ENCODE data around the gene C13orf46. TPM values are rescaled to one million over a fixed set of nuclear protein-coding genes. Genes with fewer than 3 reads are reported as not detected.

Gene C13orf46
- total RNA-seq, 1 donor from 2014 or later, result 4.1 TPM

DNA sequence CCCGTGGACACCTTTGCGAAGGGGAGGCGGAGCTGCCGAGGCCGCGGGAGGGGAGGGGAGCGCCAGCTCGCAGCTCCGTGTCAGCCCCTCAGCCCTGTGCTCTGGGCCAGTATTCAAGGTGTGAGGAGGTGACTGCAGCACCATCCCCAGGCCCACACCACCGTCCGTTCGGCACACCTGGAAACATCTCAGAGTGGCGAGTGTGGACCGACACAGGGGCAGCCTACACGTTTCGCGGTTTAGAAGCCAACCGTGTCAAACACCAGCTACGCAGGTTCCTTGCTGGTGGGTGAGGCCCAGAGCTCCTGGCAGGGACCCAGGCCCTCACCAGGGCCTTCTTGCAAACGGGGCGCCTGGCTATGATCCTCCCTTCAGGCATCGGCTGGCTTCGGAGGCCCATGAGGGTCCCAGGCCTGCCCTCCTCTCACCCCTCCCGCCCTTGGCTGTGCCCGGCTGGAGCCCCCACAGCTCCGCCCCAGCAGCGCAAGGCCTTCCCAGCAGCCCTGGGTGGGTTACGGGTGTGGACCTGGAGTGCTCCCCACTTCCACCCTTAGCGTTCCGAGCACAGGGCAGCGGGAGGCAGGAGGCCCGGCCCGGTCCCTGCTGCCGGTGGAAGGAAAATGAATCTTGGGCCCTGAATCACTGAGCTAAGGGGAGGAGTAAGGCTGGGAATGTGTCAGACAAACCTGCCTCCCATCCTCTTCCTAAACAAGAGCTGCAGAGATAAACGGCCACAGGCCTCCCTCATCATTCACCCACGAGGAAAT is 1.2 kb downstream of the C13orf46 start:
- no peak for DNase-seq (ENCODE audit: extremely low read depth, low read depth, low spot score)

DNA sequence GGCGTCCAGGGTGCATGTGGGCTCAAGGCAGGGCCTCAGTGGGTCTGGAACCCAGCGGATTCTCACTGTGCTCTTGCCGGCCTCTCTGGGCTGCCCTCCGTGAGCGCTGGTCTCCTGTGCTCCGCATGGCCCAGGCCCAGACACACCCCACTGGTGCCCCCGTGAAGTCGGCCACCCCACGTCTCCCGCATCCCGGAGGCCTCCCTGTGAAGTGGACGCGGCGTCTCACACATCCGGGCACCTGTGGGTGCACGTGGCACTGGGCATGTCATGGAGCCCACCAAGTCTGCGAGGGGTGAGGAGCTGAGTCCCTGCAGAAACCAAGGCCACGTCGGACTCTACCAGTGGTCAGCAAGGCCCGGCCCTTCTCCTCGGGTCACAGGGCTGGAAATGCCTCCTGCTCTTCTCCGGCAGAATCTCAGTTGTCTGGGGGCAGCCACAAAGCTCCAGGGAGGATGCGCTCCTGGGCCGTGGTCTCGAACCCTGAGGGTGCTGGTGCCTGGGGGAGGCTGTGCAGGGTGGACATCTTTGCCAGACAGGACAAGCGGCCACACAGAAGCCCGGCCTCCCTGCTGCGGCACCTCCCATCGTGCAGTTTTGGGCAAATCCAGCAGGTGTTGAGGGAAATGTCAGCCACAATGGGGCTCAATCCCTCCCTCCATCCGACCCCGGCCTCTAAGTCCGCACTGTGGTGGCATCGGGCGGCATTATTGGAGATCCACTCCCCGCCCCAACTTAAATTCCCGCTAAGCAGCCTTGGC is 2.2 kb downstream of the C13orf46 start:
- DNase-seq (ENCODE audit: extremely low read depth, low read depth, low spot score), result no peak

DNA sequence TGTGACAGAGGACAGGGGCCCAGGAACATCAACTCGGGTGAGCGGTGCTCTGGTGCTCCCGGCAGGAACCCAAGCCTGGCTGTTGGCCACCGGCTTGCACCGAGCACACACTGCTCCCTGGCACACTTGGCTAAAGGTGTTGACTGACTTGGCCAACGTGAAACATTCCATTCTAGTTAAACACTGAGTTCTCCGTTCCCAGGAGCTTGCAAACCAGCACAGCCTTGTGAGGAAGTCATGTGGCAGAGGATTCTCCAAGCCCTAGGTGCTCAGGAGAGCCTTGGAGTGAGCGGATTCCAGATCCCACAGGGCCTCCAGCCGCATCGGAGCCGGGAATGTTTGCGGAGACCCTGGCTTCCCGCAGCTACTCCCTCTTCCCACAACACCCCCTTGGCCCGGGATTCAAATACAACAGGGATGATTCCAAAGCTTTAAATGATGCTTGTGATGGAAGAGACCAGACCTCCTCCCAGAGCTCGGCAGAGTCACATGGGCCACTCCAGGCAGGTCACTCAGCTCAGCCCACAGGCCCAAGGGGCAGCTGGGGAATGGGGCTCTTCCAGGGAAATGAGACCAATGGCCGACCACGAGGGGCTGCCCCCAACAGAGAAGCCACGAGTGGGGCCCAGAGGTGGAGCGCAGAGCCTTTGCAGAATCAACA is 2.9 kb downstream of the C13orf46 start:
- DNase-seq (ENCODE audit: extremely low read depth, low read depth, low spot score), result no peak

DNA sequence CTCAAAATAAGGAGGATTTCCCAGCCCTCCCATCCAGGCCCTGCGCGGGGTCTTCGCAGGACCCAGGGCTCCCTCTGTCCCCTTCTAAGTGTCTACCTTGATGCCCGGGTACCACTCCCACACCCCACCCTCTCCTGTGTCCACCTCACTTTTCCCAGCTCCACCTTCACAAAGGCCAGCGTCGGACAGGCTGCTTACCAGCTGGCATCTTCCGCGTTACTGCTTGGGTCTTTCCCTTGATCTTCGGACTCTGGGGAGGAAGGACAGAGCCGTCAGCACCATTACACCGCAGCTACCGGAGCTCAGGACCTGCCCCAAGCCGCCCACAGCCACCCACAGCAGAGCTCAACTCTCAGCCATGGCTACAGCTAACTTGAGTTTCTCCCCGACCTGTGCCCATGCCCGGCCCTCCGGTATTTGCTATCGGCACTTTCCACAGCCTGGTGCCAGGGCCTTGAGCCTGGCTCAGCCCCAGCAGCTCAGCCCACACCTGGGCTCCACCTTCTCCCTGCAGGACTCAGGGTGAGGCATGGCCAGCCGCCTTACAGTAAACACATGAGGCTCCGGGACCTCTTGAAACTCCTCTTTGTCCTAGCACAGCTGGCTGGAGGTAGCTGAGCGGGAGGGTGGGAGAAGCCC is 3.8 kb downstream of the C13orf46 start:
- DNase-seq (ENCODE audit: extremely low read depth, low read depth, low spot score), result no peak

DNA sequence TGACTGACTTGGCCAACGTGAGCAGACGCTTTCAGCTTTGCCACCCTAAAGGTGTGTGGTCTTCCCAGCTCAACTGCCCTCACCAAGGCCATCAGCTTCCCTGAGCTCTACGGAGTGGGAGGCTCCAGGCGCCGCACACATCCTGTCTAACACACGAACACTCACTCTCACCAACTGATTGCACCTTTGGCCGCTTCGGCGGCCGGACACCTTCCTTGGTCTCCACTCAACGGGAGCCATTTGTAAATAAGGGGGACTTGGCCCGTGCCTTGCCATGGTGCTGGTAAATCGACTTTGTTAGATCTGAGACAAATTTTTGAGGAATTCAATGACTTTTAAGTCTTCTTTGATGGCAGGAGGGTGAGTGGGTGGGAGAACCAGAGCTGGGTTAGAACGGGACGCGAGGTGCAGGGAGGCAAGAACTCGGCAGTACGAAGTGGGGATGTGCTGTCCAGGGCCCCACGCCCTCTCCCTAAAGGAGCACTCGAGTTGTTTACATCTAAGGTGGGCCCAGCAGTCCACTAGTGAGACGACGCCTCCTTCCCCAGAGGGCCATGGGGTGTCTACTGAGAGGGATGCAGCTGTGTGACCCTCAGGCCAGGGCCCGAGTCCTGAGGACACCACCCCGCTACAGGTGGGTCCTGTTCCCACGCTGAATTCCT is 4.4 kb downstream of the C13orf46 start:
- DNase-seq (ENCODE audit: extremely low read depth, low read depth, low spot score), result no peak

DNA sequence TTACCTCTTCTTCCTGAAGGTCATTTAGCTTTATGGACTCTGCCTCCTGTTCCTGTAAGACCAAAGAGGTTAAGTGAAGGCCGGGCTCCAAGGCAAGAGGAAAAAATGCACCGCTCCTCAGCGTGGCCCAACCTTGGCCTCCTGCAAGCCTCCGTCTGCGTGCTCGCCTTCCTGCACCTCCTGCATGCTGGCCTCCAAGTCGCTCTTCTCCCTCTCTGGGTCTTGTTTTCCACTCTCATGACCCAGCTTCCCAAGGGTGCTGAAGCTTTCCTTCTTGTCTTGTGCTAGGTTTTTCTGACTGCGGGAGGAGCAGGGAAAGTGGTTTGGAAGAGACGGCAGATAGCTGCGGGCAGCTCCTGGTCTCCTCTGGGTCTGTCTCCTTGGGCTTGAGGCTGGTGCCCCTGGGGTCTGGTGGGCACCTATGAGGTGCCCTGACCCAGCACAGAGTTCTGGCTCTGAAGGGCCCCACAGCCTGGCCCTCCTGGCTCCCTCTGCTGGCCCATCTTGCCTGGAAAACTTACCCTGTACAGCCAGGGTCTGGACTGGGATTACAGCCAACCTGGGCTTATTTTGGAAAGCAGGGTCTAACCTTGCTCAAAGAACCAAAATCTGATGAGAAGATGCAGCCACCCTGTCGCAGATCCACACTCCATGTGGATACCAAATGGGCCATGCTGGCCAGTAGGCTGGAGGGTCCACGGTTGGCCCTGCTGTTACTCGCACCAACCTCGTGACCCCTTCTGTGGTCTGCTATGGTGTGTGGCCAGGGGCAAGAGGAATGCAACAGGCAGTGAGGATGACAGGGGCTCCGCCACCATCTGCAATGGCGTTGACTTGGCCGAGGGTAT is 5.2 kb downstream of the C13orf46 start:
- DNase-seq (ENCODE audit: extremely low read depth, low read depth, low spot score), result no peak

DNA sequence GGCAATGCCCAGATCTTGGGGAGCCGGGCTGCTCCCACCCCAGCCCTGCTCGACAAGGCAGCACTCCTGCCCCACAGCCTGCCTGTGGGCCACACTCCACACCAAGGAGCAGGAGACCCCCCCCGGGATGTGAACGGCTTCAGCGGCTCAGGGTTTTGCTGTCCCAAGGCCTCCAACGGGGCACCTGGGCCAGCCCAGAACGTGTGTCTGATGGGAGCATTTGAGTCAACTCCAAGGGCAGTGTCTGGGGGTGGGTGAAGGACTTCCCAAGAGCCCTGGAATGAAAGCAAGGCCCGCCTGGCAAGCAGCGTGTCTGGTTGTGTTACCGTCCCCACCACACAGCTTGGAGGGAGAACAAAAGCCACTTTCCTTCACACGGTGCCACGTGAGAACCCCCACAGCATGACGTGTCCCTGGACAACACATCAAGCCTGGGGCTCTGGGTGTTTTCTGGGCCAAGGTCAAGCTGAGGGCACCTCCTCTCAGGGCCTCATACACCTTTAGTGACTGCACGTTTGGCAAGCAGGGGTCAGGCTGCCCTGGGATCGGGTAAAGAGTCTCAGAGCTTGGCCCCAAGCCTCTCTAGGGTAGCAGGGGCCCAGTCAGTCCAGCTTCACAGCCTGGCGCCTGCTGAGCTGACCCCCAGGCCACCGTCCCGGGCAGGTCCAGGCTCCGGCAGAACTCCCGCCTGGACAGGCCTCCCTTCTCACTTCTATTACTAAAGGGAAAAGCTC is 6.0 kb downstream of the C13orf46 start:
- no peak for DNase-seq (ENCODE audit: extremely low read depth, low read depth, low spot score)

DNA sequence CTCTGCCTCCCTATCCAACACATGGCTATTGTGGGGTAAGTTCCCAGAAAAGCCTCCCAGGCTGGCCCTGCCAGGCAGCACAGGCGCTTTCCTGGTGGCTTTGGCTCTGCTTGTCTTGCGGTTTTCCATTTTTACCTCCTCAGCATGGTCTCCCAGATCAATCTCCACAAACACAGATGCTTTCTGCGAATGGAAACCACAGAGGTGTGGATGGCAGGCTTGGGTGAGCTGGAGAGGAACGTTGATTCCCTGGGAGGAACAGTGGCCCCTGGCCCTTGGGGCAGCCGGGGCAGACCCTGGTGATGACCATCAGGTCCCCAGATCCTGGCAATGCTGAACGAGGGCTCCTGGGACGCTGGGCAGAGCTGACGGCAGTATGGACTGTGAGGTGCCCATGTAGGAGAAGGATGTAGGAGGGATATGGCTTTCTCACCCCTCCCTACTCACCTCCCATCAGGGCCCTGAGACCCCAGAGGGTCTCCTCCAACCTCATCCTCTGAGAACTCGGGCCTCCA is 6.6 kb downstream of the C13orf46 start:
- no peak for DNase-seq (ENCODE audit: extremely low read depth, low read depth, low spot score)

DNA sequence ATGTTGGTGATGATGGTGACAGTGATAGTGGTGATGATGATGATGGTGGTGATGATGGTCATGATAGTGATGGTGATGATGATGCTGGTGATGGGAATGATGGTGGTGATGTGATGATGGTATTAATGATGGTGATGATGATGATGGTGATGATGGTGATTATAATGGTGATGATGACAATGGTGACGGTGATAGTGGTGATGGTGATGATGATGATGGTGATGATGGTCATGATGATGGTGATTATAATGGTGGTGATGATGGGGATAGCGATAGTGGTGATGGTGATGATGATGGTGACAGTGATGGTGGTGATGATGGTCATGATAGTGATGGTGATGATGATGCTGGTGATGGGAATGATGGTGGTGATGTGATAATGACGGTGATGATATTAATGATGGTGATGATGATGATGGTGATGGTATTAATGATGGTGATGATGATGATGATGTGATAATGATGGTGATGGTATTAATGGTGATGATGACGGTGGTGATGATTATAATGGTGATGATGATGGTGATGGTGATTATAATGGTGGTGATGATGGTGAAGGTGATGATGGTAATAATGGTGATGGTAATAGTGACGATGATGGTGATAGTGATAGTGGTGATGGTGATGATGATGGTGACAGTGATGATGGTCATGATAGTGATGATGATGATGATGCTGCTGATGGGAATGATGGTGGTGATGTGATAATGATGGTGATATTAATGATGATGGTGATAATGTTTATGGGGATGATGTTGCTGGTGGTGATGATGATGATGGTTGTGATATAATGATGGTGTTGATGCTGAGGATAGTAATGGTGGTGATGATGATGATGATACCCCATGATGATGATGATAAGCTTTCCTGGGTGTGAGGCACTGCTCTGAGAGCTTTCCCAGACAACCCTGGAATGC is 7.7 kb downstream of the C13orf46 start:
- no peak for DNase-seq (ENCODE audit: extremely low read depth, low read depth, low spot score)

DNA sequence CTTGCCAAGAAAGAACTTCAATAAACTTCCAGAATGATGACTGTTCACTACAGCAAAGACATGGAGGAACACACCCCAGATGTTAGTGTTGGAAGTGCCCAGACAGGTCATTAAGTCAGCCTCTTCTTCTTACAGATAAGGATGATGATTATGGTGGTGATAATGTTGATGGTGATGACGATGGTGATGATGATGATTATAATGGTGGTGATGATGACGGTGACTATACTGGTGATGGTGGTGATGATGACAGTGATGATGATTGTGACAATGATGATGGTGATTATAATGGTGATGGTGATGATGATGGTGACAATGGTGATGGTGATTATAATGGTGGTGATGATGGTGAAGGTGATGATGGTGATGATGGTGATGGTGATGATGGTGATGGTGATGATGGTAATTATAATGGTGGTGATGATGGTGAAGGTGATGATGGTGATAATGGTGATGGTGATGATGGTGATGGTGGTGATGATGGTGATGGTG is 8.4 kb downstream of the C13orf46 start:
- no peak for DNase-seq (ENCODE audit: extremely low read depth, low read depth, low spot score)

DNA sequence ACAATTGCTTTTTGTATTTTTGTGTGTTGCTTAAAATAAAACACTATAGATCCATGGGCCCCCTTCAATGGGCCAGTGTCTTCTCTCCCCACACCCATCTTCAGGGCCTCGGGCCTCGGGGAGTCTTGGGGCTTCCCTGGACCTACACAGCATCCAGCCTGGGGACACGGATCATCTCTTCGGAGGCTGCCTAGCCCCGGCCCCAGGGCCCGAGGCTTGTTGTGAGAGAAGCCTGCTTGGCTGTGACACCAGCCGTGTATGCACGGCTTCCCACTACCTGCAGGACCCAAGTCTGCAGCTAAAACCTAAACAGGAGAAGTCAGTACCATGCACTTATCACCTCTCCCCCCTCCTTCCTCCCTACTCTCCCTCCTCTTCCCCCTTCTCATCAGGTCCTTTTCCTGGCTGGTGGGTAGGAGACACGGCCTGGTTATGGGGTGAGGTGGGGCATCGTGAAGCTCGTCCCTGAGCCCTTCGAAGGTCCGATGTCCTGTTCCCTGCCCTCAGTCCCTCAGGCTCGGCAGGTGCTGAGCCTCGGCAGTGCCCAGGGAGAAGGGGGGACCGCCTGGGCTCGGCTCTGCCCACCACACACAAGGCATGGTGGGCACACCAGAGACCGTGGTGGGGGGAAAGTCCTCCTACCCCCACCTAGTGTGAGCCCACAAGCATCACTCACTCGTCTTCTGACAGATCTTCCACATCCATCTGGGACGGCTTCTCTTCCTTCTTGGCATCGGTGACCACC is 9.5 kb downstream of the C13orf46 start:
- no peak for DNase-seq (ENCODE audit: extremely low read depth, low read depth, low spot score)

DNA sequence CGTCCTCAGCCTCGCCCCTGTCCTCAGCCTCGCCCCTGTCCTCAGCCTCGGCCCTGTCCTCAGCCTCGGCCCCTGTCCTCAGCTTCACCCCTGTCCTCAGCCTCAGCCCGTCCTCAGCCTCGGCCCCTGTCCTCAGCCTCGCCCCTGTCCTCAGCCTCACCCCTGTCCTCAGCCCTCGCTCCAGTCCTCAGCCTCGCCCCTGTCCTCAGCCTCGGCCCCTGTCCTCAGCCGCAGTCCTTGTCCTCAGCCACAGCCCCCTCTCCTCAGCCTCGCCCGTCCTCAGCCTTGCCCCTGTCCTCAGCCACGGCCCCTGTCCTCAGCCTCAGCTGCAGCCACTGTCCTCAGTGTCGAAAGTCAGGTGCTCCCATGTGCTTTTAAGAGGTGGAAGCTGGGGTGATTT is 10.5 kb downstream of the C13orf46 start:
- DNase-seq (ENCODE audit: extremely low read depth, low read depth, low spot score), result no peak

DNA sequence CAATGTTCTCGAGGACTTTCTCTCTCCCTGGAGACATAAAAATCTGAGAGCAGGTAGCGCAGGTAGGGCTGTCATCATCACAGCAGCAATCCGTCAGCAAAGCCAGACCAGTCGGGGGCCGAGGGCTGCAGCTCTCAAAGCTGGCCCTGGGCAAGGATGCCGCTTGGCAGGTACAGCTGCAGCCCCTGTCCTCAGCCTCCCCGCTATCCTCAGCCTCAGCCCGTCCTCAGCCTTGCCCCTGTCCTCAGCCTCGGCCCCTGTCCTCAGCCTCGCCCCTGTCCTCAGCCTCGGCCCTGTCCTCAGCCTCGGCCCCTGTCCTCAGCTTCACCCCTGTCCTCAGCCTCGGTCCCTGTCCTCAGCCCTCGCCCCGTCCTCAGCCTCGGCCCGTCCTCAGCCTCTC is 10.9 kb downstream of the C13orf46 start:
- no peak for DNase-seq (ENCODE audit: extremely low read depth, low read depth, low spot score)

DNA sequence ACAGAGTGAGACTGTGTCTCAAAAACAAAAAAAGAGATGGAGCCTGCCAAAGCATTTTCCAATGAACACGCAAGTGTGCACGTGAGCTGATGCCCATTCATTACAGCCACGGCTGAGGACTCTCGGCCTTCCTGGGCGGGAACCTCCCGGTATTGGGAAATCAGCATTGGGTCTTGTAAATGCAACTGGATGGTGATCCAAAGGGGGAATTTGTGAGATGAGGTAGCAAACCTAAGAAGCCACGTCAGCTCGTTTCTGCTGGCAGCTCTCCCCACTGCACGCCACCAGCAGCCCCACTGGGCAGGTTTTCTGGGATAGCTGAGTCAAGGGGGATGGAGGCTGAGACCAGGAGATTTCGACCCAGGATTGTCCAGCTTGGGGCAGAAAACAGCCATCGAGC is 11.5 kb downstream of the C13orf46 start:
- no peak for DNase-seq (ENCODE audit: extremely low read depth, low read depth, low spot score)

DNA sequence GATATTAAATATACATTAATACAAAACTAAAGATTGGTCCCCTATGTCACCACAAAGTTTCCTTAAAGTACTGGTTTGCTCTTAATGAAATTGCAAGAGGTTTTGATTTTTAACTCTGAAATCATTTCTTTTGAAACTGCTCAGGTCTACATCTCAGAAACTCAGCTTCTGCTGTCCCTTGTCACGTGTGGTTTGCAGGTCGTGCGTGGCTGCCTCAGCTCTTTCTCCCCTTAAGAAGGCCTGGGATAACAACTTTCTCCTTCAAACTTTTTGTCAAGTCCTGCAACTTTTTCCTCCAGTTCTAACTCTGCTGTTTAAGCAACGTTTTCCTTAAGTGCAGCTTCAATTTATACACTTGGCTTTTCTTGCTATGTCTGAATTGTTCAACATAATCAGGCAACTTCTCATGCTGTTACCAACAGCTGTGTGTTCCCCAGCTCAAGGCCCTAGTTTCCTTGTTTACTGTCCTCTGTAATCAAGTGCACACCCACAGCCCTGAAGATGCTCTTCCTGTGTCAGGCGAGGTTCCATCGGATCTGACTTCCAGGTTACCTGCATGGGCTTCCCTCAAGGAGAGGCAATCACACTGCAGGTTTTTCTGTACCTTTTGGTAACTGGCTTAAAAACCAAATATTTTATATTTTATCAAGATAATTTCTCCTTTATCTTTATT is 13.5 kb downstream of the C13orf46 start:
- DNase-seq (ENCODE audit: extremely low read depth, low read depth, low spot score), result no peak

DNA sequence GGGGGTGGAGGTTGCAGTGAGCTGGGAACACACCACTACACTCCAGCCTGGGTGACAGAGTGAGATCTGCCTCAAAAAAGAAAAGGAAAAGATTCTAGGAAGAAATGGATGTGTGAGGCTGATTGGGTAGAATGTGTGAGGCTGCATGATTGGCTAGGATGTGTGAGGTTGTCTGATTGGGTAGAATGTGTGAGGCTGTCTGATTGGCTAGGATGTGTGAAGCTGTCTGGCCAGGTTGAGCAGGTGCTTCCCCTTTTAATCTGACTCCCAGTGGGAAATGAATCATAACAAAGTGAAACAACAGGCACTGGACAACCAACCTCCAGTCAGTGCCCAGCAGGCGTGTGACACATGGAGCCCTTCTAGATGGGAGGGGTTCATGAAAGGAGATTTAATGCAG is 14.7 kb downstream of the C13orf46 start:
- DNase-seq (ENCODE audit: extremely low read depth, low read depth, low spot score), result no peak

All from glomerular endothelial cell (primary cell).